T-helper 2 cell (primary cell): ENCODE data around the gene TTLL11.

Experiments used
- DNase-seq, 5 experiments: peaks; one replicate each; pipeline versions ENCODE4 v3.0.0 to v3.0.0-alpha.2; 2012 to 2022

Gene TTLL11

DNA sequence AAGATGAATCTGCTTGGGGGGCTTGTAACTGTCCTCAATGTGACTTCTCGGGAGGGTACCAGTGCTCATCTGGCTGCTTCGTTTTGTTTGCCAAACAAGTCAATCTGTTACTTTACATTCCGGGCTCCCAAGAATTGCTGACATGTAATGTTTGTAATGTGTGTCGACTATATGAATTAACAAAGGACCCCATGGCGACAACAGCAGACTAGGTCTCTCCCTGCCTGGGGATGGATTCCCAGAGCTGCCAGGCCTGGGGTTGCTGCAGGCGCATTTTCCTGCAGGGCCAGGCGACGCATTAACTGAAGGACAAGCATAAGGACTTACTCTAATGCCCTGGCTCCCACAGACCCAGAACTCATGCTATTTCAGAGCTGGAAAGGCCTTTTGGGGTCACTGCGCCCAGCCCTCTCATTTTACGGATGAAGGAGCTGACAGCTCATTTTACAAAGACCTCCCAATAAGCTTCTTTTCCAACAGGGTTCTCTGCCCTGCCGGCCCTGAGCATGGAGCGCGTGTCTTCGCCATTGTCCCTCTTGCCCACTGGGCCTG is 214.8 kb downstream of the TTLL11 start:
- DNase-seq, result no peak

DNA sequence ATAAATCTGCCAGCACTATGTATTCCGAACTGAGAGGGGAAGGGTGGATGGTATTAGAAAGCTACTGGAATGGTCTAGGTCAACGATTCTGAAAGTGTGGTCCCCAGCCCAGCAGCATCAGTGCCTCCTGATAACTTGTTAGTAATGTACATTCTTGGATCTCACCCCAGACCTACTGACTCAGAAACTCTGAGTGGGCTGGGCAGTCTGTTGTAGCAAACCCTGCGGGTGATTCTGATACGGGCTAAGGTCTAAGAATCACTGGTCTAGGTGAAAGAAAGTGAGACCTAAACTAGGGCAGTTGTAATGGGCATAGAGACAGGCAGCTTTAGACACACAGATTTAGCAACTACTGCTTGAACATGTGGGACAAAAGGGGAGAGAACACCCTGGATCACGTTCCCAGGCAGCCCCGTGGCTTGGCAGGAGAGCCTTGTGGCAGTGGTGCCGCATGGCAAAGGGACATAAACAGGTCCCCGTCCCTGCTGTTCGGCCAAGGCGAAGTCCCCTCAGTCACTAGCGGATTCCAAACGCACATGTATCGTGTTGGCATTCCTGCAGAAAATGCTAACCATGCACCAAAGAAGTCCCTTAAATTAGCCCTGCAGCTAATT is 216.3 kb downstream of the TTLL11 start:
- no peak for DNase-seq

DNA sequence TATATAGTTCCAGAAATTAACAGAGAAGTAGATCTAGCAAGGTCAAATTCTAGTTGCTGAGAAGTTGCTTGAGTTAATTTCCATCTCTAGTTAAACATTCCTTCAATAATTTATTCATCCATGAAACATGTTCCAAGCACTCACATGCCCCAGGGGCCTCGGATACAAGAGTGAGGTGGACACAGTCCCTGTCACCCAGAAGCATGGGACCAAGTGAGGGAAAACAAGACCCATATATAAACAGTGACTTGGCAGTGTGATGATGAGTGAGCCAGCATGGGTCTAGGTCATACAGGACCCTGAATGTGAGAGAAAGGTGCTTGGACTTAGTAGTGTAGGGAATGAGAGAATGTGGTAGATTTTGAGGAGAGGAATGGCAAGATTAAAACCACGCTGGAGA is 216.9 kb downstream of the TTLL11 start:
- no peak for DNase-seq

DNA sequence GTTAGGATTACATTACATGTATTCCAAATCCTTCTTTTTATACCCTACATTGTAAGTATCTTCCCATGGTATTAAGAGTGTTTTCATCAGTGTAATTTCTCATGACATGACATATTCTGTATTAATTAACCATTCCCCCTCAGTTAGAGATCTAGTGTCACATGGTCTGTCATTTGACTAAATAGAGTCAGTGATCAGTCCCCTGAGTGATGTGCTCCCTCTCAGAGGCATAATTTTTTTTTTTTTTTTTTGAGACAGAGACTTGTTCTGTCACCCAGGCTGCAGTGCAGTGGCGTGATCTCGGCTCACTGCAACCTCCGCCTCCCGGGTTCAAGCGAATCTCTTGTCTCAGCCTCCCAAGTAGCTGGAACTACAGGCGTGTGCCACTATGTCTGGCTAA is 218.6 kb downstream of the TTLL11 start:
- DNase-seq, result no peak

DNA sequence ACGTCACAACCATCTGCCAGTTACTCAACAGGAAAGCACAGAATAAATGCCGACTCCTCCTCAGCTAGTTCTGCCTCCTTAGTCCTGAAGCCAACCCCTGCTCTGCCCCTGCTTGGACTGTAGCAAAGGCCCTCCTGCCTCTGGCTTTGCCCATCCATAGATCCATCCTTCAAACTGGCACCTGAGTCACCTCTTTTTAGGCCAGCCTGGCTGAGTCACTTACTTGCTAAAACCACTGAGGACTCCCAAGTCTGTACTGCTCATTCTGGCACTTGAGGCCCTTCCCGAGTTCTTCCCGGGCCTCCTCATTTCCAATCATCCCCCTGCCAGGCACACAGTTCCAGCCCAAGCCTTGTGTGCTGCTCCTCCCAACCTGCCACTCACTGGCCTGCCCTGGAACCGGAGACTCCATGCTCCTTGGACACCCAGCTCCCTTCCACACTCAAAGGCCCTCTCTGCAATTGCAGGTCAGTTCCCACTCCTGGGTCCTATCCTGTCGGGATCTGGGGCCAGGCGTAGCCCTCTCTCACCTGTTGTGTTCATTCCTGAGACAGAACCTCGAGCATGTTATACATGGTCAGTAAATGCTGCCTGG is 221.6 kb downstream of the TTLL11 start:
- DNase-seq, result no peak

DNA sequence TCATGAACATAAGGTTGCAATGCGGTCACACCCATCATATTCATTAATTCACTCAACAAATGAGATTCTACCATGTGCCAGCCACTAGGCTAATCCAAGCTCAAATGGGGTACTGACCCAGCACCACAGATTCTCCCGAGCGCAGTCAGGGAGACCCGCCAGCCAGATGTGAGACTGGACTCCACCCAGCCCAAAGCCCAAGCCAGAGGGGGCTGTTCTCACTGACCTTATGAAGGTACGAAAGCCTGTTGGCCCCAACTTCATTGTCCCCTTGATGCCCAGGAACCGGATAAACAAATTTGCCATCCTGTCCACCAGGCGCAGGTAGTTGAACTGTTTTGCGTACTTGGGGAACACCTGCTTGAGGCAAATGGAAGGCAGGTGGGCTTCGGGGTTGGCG is 222.8 kb downstream of the TTLL11 start:
- no peak for DNase-seq

DNA sequence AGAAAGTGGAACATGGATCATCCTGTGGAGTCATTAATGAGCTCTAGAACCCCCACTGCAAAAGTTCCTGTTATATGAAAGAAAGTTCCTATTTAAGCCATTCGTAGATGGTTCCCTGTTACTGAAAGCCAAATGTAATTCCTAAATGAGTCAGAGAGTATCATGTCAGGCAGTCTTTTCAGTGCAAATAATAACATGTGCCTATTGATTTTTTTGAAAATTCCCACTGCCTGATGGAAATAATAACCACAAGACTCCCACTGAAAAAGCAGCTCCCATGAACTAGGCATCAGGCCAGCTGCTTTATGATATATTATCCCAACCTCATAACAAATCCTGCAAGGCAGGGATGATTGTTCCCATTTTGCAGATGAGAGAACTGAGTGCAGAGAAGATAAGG is 224.5 kb downstream of the TTLL11 start:
- no peak for DNase-seq

DNA sequence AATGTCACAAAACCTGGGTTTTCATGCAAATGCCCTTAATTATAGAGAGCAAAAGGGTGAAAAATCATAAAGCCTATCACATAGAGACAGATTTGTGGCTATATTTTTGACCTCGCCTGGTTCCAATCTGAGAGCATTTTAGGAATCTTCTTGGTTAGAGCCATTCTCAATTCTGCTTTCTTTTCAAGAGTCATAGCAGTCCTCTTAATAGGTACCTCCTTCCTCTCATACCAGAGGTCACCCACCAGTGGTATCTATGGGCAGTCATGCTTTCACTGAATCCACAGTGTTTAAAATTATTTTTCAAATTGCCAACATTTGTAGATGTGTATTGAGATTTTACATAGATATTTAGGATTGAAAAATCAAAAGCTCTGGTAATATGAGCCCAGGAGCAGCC is 226.2 kb downstream of the TTLL11 start:
- DNase-seq, result no peak

DNA sequence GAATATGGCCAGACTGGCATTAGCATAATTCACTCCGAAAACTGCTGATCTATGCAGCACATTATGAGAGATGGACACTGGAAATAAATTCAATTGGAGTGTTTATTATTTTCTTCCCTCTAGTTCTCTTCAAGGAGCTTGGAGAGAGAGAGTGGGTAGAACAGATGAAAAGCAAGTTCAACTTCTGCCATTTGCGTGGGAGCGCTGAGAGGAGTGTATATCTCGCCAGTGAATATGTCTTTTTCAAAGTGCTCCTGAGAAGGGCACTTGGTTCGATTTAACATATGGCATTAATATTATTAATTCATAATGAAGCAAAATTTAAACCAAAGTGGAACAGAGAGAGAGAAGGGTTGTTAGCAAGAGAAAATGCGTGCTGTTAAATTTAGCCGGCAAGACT is 227.2 kb downstream of the TTLL11 start:
- no peak for DNase-seq

DNA sequence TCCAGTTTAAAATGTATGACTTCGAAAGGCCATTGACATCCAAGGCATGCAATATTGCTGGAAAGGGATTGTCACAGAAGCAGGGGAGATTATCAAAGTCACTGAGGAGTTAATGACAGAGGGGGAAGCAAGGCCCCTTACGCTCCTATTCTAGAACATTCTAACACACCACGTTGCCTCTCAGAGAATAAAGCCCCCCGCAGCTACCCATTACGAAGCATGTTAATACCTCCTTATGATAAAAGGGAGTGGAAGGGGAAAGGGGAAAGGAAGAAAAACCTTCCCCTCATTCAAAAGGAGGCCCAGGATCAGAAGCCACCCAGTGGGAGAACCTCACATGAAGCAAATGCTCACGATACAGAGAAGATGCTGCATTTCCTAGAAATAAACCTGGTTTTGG is 228.0 kb downstream of the TTLL11 start:
- no peak for DNase-seq

DNA sequence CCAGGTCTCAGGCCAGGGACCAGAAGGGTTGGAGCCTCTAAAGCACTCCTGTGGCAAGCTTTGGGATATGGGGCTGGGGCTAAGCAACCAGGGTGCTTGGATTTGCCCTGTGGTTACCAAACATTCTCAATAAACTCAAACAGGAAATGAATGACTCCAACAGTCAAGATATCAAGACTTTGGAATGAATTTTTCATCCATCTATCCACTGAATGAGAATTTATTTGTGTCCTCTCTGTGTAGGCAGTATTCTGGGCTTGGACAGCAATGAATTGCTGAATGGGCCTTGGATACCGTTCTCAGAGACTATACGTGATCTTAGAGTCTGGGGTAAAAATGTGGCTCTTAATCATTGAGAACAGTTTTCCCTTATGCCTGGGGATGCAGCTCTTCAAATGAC is 229.2 kb downstream of the TTLL11 start:
- no peak for DNase-seq

DNA sequence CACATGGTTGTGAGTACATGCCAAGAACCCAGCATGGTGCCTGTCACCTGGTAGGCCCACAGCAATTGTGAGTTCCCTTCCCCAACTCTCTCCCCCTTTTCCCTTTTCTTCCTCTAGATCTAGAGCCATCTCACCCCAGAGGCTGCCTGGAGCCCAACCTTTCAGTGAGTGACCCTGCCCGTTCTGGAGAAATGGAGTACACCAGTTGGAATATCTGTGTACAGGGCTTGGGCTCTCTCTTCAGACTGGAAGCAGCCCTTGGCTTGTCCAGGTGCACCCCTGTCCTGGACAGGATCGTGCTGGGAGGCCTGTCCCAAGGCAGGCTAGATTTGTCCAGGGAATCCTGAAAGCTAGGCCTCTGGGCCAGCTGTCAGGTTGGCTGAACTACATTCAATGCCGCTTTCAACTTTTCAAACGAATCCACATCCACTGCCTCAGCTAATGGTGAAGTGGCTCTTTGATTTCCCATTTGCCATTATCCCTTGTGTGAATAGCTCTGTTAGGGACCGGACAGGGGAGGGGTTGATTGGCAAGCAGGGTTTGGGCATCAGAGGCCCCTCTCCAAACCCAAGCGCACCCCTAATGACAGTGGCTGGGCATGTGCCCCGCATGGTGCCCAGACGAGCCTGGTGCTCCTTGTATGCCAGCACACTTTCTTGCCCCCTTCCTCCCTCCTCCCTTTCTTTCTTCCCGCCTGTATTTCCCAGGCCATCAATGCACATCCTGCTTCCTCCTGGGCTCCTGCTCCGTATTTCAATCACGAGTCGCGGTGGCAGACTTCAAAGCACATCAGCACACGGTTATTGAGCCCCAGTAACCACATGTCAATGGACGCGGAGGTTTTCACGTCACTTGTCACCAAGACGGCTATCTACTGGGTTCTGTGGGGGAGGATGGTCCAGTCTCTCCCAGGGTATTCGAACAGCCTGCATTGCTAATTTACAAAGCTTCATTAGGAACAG is 230.5 kb downstream of the TTLL11 start:
- DNase-seq, result no peak

DNA sequence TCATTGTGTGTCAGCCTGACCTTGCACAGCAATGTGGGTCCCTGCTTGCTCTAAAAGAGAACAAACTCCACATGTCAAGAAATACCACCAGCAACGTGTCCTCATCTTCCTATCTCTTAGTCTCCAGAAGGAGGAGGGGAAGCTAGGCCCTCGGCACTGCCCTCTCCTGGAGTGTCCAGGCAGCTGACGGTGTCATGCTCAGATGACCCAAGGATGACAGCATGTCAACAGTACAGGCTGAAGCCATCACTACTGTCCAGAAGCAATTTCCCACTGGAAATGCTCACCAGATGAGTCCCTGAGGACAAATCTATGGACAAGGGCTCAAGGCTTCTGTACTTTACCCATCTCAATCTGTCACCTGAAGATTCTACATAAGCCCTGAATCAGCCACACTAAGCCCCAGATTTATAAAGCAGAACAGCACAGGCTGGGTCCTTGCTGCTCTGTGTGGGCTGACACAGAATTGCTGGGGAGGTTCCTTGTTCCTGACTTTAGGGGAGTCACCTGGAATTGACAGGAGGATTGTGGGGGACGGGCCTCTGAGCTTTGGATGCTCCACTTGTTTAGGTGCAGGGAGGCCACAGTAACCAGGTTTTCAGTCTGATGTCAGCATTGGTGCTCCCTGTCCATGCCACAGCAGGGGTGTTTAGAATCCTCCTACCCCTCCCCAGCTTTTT is 231.5 kb downstream of the TTLL11 start:
- no peak for DNase-seq

DNA sequence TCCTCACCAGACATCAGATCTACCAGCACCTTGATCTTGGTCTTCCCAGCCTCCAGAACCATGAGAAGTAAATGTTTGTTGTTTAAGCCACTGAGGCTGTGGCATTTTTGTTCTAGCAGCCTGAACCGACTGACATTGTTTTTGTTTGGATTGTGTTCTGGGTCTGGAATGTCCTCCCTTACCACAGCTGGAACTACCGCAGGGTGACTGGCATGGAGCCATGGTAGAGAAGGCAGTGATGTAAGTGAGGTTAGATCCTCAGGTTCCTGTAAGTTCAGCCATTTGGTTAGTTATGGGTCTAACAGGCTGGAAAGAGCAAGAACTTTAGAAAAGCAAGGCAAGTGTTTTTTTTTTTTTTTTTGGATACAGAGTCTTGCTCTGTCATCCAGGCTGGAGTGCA is 232.4 kb downstream of the TTLL11 start:
- no peak for DNase-seq

DNA sequence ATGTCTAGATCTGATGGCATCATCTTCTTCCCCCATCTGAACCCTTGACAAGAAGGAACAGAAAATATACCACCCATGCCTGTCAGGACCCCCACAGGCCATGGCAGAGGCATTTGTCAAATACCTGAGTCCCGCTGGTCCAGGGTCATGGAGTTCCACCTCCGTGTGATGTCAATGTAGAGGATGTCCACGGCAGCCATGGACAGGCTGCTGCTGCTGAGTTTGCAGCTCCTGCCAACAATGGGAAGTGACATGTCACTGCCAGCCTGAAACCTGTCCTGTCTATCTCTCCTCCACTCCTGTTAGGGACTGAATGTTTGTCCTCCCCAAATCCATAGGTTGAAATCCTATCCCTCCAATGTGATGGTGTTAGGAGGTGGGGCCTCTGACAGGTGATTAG is 232.9 kb downstream of the TTLL11 start:
- no peak for DNase-seq

DNA sequence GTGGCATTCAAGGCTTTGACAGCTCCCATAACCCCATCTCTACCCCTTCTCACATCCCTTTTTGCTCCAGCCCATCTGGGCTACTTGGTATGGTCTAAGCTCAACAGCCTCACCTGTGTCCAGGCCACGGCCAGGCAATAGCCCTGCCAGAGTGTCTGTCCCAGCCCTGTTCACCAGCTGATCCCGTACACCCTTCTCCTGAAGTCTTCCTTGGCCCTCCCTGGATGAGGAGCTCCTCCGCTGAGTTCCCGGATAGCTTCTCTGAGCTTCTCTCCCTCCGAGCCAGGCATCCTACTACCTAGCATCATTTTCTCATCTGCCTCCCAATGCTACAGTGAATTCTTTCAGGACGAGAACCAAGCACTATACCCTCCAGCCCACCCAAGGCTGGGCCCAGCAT is 233.5 kb downstream of the TTLL11 start:
- DNase-seq, result no peak

DNA sequence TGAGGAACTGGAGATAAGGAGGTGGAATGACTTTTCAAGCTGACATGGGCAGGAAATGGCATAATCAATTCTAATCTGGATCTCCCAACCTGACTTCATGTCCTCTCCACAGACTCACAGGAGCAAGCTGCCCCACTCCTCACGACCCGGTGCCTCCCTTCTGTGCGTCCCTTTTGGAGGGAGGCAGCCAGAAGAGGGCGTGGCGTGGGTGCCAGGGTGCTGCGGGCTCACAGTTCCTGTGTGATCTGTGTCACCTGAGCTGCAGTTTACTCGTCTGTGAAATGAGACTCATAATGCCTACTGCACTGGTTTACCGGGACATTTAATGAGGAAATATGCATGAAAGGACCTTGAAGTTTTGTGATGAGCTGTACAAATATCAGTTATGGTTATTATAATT is 234.3 kb downstream of the TTLL11 start:
- DNase-seq, result peak in 1 of 5 experiments; percentile 6

DNA sequence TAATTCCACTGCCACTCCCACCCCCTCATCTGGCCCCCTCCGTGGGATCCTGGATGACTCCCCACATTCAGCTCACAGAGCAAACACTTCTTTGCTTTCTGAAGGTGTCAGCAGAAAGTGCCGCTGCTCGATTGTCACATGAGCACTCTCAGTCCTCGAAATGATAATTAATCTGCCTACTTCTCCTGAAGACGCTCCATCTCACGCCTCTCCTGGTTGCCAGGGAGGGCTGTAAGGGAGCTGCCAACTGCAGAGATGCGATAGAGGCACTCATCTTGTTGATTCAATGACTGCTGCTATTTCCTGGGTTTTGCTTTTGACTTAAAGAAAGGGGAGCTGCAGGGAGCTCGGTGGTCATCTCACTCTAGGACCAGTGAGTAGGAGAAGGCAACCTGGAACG is 235.2 kb downstream of the TTLL11 start:
- DNase-seq, result no peak

DNA sequence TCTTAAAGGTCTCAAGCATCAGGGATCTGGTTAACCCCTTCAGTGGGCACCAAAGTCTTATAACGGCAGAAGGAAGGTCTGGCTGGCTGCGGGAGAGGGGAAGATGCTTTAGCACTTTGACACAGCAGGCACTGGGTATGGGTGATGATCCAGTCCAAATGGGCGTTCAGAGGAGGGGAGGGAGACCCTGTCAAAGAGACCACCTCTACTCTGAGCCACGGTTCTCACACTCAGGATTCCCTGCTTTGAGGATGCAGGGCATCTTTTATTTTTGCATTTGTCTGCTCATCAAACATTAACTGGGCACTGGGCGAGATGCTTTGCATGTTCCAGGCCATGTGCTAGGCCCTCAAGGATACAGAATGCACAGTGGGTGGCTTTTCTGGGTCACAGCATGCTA is 237.6 kb downstream of the TTLL11 start:
- DNase-seq, result no peak

DNA sequence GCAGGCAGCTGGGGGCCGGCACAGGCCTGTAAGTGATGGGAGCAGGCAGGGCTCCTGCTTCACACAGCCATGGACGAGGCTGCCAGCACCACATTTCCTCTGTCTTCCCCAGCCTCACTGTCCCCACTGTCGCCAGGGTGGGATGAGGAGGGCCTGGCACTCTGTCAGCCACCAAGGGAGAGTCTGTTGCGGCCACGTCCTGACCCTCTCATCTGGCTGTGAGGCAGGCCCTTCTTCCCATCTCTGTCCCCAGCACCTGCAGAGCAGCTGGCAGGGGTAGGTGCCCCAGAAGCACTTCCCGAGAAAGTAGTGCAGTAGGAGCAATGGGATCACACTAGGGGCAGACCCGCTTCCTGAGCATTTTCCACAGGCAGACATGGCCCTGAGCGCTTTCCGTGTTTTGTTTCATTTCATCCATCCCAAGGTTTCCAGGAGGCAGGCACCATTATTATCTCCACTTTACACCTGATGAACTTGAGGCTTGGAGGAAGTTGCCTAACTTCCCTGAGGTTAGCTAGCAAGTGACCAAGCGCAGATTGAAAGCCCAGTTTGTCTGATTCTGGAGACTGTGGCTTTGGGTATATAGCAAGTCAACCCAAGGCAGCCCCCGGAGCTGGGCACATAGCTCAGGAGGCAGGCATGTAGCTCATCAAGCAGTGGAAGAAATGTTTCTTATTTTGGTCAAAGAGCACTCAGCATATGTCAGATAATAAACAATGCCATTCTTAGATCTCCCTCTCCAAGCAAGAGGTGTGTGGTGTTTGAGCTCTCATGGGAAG is 239.3 kb downstream of the TTLL11 start:
- no peak for DNase-seq

DNA sequence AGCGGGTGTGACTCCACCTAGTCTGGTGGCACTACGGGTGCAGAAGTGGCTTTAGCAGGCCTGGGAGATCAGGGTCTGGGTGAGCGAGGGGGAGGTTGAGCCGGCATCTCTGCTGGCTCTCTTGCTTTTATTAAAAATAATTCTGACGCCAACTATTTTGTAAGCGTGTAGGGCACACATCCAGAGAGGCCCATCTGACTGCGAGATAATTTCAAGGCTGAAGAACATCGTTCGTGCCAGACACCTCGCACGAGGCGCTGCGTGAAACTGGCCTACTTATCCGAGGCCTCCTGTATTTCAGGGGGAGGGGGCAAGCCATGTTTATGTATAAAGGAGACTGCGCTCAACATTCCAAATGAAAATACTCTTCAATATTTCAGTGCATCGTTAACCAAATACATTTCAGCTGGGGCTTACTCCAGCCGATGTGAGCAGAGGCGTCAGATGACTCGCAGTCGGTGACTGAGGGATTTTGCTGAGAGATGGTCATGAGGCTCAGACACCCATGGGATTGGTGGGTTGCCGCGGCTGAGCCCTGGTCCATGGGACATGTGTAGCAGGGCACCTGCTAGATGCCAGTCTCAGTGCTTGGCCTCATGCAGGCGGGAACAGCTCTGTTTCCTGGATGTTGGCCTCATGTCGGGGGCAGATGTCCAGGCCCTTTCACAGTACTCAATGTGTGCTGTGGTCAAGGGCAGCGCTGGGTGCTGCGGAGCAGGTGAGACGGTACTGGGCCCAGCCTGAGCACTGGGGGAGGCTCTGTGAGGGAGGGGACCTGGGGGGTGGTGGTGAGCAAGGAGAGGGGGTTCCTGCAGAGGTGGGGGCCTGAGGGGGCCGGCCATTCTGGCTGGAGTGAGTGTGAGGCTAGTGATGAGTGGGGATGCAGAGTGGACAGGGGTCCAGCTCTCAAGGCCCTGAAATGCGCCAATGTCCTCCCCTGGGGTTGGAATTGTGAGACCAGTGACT is 240.2 kb downstream of the TTLL11 start:
- no peak for DNase-seq
